ENCODE results near the gene NALCN. TPM values are rescaled to one million over a fixed set of nuclear protein-coding genes. Genes with fewer than 3 reads are reported as not detected.
A peak's percentile ranks its signal among the peaks of the same experiment; 100 is the strongest.

The NALCN gene
- total RNA-seq, 1 donor from 2014 or later, result 4.8 TPM

DNA sequence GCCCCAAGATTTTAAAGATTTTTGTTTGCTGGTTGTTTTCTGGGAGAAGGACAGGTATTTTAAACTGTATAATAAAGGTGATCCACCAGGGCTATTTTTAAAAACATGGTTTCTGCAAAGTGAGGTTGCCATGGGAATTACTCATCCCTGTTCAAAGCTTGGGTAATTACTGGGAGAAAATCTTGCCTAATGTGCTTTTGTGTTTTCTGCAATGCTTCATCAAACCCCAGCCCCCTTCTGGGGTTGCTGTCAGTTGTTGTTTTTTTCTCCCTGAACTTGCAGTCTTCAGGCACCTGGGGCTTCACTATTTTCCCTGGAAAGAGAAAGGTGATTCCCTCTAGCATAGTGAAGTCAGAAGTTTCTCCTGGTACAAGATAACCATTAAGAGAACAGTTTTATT lies 277.2 kb downstream of the NALCN start:
- no peak for DNase-seq (ENCODE audit: low spot score)

DNA sequence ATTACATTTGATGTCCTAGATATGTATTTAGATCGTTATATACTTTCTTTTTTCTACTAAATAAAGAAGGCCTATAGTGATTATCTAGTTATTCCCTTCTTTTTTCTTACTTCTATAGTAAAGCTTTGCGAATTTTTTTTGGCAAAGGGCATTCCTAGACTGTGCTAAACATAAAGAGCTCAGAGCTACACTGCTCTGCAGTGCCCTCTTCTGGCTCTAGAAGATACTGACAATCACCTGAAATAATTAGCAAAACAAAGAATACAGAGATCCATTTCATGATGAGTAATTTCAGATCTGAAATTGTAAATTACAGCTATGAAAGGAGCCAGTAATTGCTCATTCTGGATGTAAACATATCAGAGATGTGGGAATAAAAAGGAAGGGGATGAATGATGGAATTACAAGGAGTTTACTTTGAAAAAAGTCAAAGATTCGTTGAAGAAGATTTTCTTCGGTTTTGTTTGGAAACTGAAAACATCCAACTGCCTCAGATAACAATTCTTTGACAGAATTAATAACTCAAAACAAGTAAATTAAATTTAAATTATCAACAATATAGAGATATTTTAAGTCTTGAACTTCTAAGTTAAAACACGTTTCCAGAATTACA lies 288.5 kb downstream of the NALCN start:
- DNase-seq (ENCODE audit: low spot score), result peak; percentile 57

DNA sequence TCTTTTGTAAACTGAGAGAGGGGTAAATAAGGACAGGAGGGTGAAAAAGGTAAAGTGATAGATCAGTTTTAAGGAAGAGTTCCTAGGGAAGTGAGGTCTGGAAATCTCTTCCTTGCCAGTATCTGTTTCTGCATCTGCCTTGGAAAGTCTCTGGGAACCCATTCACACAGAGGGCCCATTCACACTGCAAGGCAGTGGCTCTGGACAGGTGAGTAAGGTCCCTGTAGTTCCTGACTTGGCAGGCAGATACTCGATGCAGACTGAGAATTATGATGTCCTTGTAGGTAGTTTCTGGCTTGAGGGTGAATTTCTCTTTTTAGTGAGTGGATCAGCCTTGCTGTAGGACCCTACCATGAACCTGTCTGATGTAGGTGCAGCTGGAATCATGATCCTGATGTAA lies 293.3 kb downstream of the NALCN start:
- no peak for DNase-seq (ENCODE audit: low spot score)

DNA sequence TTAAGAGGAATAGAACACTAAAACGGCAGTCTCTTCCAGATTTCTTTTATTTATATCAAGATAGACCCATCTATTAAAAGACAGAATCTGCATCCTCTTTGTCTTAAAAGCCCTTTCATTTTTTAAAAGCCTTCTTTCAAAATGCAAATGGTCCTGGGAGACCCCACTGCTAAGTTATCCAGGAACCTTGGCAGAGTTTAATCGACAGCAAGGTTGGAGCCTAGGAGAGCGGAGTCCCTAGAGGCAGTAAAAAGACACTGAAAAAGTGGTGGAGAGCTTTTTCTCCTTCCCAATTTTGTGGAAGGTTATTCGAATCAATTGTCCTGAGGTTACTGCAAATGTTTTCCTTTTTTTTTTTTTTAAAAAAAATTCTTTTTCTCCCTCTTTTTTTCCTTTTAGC lies 294.7 kb downstream of the NALCN start:
- DNase-seq (ENCODE audit: low spot score), result no peak

DNA sequence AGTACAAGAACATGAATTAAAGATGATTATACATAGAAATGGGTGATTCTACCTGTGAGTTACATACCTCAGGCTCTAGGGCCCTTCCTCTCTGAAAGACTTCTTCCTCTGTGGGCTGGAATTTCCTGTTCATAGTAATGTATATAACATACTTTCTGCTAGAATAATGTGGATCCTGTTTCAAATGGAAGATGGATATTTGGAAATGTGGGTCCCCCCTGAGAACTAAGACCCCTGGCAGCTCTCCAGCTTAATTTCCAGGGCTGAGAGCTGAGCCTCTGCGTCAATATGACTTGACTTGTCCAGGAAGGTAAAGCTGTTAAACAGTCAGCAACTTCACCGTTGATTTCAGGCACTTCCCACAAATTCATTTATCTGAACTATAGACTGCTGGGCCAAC lies 296.3 kb downstream of the NALCN start:
- no peak for DNase-seq (ENCODE audit: low spot score)

DNA sequence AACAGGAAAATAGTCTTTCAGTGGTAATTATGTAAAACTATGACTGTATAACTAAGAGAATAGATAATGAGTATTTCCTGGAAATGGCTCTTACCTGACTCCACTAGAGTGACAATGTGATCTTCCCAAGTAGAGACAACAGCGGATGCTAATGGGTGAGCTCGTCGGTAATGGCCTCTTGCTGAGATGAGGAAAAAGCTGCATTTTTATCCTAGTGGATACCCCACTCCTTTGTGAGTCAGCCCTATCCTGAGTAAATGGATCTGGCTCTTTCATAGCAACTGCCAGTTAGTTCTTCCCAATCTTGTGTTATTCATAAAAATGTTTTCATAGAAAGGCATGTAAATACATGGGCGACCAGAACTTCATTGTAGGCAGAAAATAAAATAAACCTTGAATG lies 299.5 kb downstream of the NALCN start:
- DNase-seq (ENCODE audit: low spot score), result no peak

DNA sequence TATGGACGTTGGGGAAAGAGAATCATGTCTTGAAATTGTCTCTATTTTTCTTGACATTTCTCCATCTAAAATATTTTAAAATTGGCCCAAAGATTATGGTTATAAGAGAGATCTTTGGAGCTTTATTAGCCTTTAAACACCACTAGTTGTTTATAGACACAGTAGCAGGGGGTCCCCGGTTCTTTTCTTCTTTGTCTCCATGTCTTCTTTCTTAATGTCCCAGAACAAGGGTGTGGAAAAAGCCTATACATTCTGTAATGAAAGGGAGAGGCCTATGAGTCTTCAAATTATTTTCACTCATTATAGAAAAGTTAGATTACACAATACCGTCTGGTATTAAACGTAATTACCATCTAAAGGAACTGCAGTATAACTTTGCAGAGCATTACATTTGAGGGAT lies 300.0 kb downstream of the NALCN start:
- no peak for DNase-seq (ENCODE audit: low spot score)

DNA sequence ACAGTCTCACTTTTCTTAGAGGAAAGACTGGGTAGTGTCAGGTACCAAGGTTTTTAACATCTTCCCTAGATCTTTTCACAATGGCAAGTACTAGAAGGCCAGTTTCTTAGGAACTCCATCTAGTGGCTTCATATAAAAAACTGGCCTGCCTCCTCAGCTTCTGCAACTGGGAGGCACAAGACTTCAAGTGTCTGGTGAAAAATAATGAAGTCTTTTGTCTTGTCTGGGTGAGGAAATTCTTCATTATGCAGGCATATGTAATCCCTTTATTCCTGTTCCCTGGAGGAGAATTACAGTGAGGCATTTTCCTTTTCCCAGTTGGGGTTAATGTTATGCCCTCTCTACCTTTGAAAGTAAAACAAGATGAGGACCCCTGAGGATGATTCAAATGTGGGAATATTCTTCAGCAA lies 300.5 kb downstream of the NALCN start:
- DNase-seq (ENCODE audit: low spot score), result peak; percentile 4

DNA sequence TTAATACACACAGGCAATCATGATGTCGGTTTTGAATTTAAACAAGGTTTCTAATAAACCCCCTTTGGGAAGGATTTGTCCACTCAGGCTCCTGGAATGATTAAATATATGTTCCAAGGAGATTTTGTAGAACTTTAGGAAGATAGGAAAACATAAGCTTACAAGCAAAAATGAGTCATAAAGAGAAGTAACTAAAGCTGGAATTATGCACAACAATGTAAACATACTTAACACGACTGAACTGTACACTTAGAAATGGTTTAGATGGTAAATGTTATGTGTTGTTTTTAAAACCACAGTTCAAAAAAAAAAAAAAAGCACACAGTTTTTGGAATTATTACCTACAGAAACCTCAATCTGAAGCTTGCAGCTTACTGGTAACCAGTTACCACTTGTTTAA lies 304.4 kb downstream of the NALCN start:
- no peak for DNase-seq (ENCODE audit: low spot score)

DNA sequence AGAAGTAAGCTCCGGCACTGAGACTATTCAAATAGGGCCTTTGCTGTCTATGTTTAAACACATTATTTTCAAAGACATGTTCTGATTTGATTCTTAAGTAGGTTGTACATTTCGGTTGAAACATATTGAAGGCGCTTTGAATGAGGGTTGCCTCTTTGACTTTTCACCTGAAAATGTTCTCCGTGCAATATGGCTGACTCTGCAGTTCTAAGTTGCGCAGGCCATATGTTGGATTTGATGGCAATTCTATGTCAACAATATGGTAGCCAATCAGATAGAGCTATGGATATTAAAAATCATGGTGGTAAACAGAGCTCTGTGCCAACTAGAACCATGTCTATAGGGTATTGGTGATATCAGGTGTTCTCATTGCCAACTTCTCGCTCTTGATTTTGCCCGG lies 307.3 kb downstream of the NALCN start:
- no peak for DNase-seq (ENCODE audit: low spot score)

DNA sequence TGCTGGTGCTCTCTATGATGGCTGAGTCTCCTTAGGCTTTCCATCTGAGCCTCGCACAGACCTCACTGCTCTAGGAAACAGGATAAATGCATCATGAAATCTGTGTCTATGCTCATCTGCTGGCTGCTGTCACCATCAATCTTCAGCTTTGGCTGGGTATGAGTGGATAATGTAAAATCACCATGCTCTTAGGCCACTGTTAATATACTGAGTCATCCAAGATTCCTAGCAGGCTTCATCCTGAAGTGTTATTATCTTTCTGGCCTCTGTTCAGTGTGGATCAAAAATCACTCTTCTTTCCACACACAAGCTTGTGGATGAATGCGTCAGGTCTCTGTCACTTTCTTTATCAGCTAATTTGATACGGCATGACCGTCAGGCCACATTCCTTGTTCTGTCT lies 317.4 kb downstream of the NALCN start:
- DNase-seq (ENCODE audit: low spot score), result peak; percentile 26

DNA sequence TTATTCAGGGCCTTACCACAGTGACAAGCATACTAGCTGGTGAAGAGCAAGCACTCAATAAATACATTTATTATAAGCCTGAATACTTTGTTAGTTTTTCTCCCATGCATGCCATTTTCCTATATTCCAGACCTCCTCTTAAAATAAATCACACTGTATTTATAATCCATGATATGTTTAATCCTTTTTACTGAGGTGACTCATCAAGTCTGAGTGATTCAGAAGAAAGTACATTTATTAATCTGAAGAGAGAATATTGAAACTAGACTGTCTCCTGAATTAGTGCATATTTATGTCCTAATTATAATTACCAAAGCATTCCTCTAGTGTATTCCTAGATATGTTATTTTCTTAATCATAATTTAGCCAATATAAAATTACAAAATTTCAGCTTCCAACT lies 323.3 kb downstream of the NALCN start:
- DNase-seq (ENCODE audit: low spot score), result no peak

DNA sequence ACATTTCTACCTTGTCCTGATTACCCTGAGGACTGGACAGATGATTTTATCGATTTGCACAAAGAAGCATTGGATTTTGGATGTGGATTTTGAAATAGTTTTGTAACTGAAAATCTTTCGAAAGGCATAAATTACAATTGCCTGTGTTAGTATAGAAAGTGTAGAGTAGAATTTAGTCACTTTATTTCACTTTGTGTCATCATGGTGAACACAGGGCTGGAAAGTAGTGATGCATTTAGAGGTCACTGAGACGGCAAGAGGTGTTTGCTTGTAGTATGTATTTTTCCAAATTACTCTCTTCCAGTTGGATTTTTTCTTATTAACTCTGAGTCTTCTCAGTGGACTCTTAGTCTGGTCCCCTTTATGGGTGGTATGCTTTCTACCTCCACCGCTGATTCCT lies 326.0 kb downstream of the NALCN start:
- DNase-seq (ENCODE audit: low spot score), result no peak

DNA sequence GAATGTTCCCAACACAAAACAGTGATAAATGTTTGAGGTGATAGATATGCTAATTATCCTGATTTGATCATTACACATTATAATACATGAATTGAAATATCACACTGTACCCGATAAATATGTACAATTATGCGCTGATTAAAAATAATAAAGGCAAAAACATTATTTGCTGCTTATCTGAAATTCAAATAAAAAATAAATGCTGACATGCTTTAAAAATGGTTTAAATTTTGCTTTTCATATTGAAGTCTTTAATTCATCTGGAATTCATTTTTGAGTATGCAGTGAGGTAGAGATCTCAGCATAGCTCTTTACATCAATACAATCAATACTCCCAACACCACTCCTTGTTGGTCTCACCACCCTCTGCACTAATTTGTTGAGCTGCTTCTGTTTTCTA lies 330.8 kb downstream of the NALCN start:
- DNase-seq (ENCODE audit: low spot score), result no peak

DNA sequence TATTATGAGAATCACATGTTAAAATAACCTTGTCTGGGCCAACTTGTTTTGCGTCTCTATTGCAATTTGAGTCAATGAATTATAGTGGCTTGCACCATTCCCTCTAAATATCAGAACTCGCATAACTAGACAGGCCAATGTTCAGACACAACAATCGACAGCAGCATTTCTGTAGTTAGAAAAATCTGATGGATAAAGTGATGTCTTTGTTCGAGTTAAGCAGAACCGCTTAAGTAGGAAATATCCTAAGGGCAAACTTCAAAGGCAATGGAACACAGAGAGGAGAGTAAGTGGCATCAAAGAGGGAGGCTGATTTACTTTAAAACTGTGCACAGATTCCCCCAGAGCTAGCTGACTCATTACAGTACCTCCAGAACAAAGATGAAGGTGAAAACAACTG lies 333.9 kb downstream of the NALCN start:
- DNase-seq (ENCODE audit: low spot score), result peak; percentile 11

DNA sequence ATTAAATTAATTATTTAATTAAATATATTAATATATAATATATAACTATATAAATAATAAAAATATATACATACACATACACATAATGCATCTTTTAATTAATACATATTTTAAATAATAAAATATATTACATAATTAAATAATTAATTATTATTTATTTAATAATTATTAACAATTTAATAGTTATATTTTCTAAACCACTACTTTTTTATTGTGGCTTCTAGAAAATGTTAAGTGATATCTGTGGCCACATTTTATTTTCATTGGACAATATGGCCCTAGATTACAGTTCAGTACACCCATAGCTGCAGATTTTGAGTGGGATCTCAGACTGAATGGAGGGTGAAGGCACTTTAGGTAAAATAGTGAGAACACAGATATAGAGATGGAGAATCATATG lies 335.7 kb downstream of the NALCN start:
- DNase-seq (ENCODE audit: low spot score), result no peak

DNA sequence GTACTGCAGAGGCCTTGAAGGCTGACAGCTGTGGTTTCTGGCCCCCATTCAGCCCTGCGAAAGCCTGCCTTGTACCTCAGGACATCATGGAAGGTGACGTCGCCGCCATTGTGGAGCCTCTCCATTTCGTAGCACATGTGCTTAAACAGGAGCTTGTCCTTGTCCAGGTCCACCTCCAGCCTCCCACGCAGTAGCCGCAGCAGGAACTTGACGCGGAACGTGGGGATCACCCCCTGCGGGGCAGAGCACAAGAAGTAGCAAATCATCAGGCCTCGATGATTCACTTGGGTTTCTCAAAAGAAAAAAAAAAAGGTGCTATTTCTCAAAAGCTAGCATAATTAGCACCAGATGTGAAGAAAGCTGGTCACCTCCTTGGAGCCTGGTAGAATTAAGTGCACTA lies 351.0 kb downstream of the NALCN start:
- DNase-seq (ENCODE audit: low spot score), result no peak

DNA sequence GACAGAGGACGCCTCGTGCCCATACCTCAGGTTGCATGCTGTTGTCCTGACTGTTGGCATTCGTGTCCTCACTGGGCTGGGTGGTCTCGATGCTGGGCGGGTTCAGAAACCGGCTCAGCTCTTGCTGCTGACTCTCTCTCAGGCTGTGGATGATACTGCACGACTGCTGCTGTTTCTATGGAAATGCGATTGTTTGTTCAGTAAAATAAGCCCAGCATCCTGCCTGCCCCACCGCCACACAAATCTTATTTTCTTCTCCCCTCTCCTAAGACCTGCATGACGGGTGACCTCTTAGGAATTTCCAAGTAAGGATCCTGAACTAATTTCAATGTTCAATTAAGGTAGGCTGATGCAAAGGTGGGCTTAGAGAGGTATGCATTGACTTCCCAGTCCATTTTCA lies 356.5 kb downstream of the NALCN start:
- no peak for DNase-seq (ENCODE audit: low spot score)

DNA sequence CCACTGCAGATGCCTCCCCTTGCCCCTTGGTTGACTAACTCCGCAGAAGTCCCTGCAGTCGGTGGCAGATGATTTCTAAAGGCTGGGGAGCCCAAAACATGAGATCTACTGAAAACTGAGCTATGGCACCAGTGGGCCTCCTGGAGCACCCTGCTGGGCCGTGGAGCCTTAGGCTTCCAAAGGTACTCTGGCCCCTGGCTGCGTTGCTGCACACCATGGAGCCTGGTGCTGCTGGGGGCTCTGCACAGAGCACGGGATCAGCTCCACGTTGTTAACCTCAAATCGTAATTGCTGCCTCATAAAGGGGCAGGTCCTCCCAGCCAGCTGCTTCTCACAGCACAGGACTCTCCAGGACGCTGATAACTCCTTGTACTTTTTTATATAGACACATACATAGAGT lies 357.5 kb downstream of the NALCN start:
- DNase-seq (ENCODE audit: low spot score), result no peak

DNA sequence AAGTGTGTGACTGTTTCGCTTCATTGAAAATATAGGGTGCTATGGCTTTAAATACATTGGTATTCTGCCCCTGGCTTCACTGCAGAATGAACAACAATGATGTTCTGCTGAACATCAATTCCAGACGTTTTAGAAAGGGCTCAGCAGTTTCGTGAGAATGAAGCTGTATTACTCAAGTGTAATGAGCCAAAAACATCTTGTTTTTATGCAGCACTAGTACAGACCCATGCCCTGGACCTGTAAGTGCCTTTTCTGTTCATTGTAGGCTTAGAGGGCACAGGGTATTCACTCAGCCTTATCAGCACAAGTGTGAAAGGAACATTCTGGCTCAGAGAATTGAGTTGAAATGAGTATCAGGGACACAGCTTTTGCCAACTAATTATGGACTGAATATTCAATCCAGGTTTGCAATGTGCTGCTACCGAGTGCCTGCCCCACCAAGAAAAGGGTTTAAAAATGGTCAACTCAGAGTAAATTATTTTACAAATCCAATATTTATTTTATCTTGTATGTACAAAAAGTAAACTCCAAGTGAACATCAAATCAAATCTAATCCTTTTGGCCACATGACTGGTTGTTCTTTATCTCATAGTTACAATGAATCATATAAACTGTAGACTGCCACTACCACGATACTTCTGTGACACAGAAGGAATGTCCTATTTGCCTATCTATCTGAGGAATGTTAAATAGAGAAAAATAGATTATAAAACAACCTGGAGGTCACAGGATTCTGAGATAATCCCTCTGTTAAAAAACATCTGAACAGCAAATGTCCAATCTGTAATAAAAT lies 362.8 kb downstream of the NALCN start:
- no peak for DNase-seq (ENCODE audit: low spot score)

DNA sequence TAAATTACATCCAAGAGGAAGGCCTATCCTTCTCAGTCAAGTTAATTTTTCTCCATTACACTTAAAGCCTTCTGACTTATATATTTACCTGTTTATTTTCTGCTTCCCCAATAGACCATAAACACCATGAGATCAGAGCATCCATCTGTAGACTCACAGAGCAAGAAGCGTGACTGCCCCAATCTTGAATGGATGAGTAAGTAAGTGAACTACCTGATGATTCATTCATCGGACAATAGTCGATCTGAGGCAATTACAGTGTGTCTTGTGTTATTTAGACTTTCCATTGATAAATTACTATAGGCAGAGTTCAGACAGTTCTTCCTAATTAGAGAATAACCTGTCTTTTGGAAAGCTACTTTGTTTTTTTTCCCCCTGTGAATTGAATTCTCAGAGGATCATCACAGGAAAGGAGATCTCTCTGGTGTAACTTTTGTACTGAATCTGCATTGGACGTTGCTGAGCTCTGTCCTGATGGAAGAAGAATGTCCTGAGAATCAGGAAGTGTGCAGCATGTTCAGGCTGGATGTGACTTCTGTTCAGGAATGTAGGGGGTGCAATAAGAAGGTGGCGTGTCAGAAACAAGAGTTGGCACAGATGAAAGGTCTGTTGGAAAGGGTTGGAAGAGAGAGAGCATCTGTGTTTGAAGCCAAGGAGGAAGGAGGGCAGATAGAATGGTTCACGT lies 367.0 kb downstream of the NALCN start:
- no peak for DNase-seq (ENCODE audit: low spot score)

DNA sequence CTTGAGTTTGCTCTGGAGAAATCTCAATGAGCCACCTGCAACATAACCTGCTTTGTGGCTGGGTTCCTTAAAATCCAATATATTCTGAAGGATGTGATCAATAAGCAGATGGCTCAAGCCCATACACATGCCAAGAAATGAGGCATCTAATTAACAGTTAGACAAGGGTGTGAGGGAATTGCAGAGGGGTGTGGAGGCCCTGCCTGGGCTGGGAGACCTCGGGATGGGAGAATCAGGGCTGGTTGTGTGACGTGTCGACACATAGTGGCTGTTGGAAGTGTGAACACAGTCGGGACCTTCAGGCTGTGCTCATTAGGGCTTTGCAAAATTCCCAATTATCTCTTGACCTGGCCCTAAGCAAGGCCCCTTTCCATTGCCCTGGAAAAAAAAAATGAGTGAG lies 379.8 kb downstream of the NALCN start:
- no peak for DNase-seq (ENCODE audit: low spot score)

DNA sequence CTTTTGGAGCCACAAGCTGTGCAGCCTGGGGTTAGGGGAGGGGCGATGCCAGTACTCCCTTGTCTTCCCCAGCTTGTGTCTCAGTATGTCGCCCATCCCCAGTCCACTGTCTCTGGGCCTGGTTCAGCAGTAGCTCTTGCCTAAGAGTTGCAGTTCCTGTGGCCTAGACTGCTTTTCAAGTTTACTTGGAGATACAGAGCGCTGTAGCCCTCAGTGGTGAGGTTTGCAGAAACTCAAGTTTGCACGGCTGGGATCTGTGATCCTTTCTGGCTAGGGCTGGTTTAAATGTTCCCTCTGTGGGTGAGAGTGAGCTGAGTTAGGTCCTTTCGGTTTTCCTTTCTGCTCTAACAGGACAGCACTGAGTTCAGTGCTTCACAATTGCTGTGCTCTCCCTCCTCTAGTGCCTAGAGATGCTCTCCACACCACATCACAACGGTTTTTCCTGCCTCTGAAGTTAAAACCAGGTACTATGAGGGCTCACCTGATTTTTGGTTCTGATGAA lies 381.1 kb downstream of the NALCN start:
- DNase-seq (ENCODE audit: low spot score), result no peak
